Measurements from ENCODE around the gene CEACAM7.

Gene CEACAM7

DNA sequence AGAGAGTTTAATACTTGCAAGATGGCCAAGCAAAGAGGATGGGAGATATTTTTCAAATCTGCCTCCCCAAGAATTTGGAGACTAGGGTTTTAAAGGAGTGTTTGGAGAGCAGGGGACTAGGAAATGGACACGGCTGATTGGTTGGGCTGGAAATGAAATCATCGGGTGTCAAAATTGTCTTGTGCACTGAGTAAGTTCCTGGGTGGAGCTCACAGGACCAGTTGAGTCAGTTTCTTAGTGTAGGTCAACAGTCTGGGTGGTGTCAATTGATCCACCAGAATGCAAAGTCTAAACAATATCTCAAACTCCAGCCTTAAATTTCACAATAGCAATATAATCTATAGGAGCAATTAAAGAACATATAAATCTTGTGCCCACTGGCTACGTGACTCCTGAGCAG lies 38.2 kb downstream of the CEACAM7 start:
- Histone ChIP-seq H3K79me2 (ENCODE audit: low read length) (no peaks in the 10 kb centered on the region), H3K36me3 (replicated peaks; ENCODE audit: low read depth, low read length) (no peaks in the 10 kb centered on the region), H3K27me3 (ENCODE audit: low read depth, low read length) (peaks cover 48% of the 10 kb centered on the region), H3K4me1 (ENCODE audit: low read length) (no peaks in the 10 kb centered on the region), H3K9ac (ENCODE audit: low read length) (no peak overlapping the region), H3K4me3 (ENCODE audit: low read length) (no peak overlapping the region), H3K9me3 (ENCODE audit: insufficient read depth, low read length) (no peaks in the 10 kb centered on the region), H4K20me1 (ENCODE audit: insufficient read depth, low read length) (no peaks in the 10 kb centered on the region), H3K27ac (ENCODE audit: low read length) (no peak overlapping the region), H3K4me2 (ENCODE audit: low read length) (no peak overlapping the region), H2AFZ (ENCODE audit: low read depth, low read length) (no peak overlapping the region)
- no peak for TF ChIP-seq EZH2phosphoT487 (IDR thresholded peaks at IDR 0.05; ENCODE audit: low read depth)
- TF ChIP-seq, protein P1, sequence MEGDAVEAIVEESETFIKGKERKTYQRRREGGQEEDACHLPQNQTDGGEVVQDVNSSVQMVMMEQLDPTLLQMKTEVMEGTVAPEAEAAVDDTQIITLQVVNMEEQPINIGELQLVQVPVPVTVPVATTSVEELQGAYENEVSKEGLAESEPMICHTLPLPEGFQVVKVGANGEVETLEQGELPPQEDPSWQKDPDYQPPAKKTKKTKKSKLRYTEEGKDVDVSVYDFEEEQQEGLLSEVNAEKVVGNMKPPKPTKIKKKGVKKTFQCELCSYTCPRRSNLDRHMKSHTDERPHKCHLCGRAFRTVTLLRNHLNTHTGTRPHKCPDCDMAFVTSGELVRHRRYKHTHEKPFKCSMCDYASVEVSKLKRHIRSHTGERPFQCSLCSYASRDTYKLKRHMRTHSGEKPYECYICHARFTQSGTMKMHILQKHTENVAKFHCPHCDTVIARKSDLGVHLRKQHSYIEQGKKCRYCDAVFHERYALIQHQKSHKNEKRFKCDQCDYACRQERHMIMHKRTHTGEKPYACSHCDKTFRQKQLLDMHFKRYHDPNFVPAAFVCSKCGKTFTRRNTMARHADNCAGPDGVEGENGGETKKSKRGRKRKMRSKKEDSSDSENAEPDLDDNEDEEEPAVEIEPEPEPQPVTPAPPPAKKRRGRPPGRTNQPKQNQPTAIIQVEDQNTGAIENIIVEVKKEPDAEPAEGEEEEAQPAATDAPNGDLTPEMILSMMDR (IDR thresholded peaks at IDR 0.05; ENCODE audit: low read depth, low read length) = no peak

DNA sequence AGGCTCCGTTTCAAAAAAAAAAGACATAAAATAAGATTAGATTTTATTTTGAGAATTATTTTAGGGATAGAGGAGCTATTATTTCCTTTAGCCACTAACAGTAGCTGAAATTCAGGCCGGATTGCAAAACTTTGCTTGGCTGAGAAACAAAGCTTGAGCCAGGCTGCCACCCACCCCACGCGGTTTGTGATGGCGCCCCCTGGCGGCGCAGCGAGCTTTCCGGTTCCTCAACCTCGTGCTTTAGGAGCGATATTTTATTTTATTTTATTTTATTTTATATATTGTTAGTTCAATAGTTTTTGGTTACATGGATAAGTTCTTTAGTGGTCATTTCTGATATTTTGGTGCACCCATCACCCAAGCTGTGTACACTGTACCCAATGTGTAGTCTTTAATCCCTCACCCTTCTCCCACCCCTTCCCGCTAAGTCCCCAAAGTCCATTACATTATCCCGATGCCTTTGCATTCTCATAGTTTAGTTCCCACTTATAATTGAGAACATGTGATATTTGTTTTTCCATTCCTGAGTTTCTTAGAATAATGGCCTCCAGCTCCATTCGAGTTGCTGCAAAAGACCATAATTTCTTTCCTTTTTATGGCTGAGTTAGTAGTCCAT lies 41.4 kb downstream of the CEACAM7 start:
- Histone ChIP-seq H3K36me3 (replicated peaks; ENCODE audit: low read depth, low read length) (no peaks in the 10 kb centered on the region), H3K27me3 (ENCODE audit: low read depth, low read length) (peaks cover 26% of the 10 kb centered on the region), H3K9me3 (ENCODE audit: insufficient read depth, low read length) (no peaks in the 10 kb centered on the region), H3K4me2 (ENCODE audit: low read length) (no peak overlapping the region), H3K27ac (ENCODE audit: low read length) (no peak overlapping the region), H2AFZ (ENCODE audit: low read depth, low read length) (no peak overlapping the region), H4K20me1 (ENCODE audit: insufficient read depth, low read length) (no peaks in the 10 kb centered on the region), H3K4me3 (ENCODE audit: low read length) (no peak overlapping the region), H3K9ac (ENCODE audit: low read length) (no peak overlapping the region), H3K4me1 (ENCODE audit: low read length) (no peaks in the 10 kb centered on the region), H3K79me2 (ENCODE audit: low read length) (no peaks in the 10 kb centered on the region)
- TF ChIP-seq EZH2phosphoT487 (IDR thresholded peaks at IDR 0.05; ENCODE audit: low read depth) = no peak
- TF ChIP-seq, protein P1 (IDR thresholded peaks at IDR 0.05; ENCODE audit: low read depth, low read length) = no peak

DNA sequence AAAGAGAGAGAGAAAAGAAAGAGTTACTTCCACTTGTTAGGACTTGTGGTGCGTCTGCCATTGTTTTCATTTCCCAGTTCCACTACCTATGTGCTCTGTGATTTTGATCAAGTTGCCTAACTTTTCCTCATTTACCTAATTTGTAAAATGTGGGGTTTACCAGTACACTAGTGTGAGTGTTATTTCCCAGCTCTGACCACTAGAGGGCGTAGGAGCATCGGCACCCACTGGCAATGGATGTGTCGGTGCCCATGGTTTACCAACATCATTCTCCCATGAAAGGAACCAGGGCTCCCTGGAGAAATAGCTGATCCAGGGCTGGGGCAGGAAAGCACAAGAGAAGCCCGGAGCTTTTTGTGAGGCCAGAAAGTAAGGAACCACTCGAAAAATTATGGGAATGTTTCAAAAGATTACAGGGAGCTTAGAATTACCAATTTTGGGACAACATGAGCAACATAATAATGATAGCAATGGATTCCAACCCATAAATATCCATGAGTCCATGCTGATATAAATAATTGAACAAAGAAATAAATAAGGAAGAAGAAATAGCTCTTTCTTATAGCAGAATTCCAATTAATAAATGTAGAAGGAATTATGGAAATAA lies 46.1 kb downstream of the CEACAM7 start:
- no peak overlapping the region for H3K4me2 ChIP-seq (ENCODE audit: low read length)
- no peak overlapping the region for H3K4me3 ChIP-seq (ENCODE audit: low read length)
- no peaks in the 10 kb centered on the region for H3K36me3 ChIP-seq (replicated peaks; ENCODE audit: low read depth, low read length)
- no peak for TF ChIP-seq EZH2phosphoT487 (IDR thresholded peaks at IDR 0.05; ENCODE audit: low read depth)
- TF ChIP-seq, protein P1 (IDR thresholded peaks at IDR 0.05; ENCODE audit: low read depth, low read length) = peak; percentile 96
- no peaks in the 10 kb centered on the region for H3K79me2 ChIP-seq (ENCODE audit: low read length)
- H3K9ac ChIP-seq (ENCODE audit: low read length) = no peak overlapping the region
- no peak overlapping the region for H3K27ac ChIP-seq (ENCODE audit: low read length)
- H3K27me3 ChIP-seq (ENCODE audit: low read depth, low read length) = peaks cover 38% of the 10 kb centered on the region
- no peaks in the 10 kb centered on the region for H3K4me1 ChIP-seq (ENCODE audit: low read length)
- no peaks in the 10 kb centered on the region for H4K20me1 ChIP-seq (ENCODE audit: insufficient read depth, low read length)
- no peak overlapping the region for H2AFZ ChIP-seq (ENCODE audit: low read depth, low read length)
- no peaks in the 10 kb centered on the region for H3K9me3 ChIP-seq (ENCODE audit: insufficient read depth, low read length)

DNA sequence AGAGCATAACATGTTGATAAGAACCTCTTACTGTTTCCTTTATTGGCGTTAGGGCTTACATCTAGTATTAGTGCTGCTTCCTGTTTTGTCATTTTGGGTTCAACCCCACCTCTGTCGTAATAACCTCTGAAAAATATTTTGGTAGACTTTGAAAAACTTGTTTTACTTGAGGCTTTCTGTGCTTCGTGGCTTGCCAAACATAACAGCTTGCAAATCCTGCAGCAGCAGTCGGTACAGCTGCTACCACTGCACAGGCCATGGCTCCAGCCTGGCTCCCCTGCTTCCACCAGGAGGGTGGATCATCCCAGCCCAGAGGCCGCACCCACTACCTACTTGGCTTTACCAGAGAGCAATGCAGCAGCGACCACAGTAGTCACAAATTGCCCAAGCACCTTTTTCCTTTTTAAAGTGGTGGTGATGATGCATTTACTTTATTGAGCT lies 49.4 kb downstream of the CEACAM7 start:
- Histone ChIP-seq H3K9ac (ENCODE audit: low read length) (no peak overlapping the region), H3K4me2 (ENCODE audit: low read length) (no peak overlapping the region), H2AFZ (ENCODE audit: low read depth, low read length) (no peak overlapping the region), H3K27me3 (ENCODE audit: low read depth, low read length) (peaks cover 40% of the 10 kb centered on the region), H3K27ac (ENCODE audit: low read length) (no peak overlapping the region), H3K4me1 (ENCODE audit: low read length) (no peaks in the 10 kb centered on the region), H3K79me2 (ENCODE audit: low read length) (no peaks in the 10 kb centered on the region), H3K9me3 (ENCODE audit: insufficient read depth, low read length) (no peaks in the 10 kb centered on the region), H3K4me3 (ENCODE audit: low read length) (no peak overlapping the region), H4K20me1 (ENCODE audit: insufficient read depth, low read length) (no peaks in the 10 kb centered on the region), H3K36me3 (replicated peaks; ENCODE audit: low read depth, low read length) (no peaks in the 10 kb centered on the region)
- TF ChIP-seq EZH2phosphoT487 (IDR thresholded peaks at IDR 0.05; ENCODE audit: low read depth) = no peak
- TF ChIP-seq, protein P1 (IDR thresholded peaks at IDR 0.05; ENCODE audit: low read depth, low read length) = no peak
